Fibroblast of the aortic adventitia (primary cell): ENCODE data around the gene BHLHA9. TPM values are rescaled to one million over a fixed set of nuclear protein-coding genes. Genes with fewer than 3 reads are reported as not detected.
"Not testable (repeated sequence)": the region's sequence is repeated elsewhere in the genome, so short reads cannot be mapped to it uniquely, and the experiment has no call there.

Experiments
- DNase-seq: peaks from one replicate; pipeline ENCODE4 v3.0.0-alpha.2; 2010; ENCODE audit warnings: low read depth
- H3K4me3 ChIP-seq: 2 replicates; pipeline ENCODE4 v1.5.1; 2011; ENCODE audit warnings: low read depth, mild to moderate bottlenecking, control low read depth, low read length, moderate library complexity
- total RNA-seq: library from RNA; depleted of rRNA; stranded (reverse); fragments of >200 nt; gene quantifications from 2 replicates; pipeline ENCODE4 v1.2.3, GENCODE V29; 2012; ENCODE audit warnings: low replicate concordance
- TF ChIP-seq, protein P1 (sequence below): IDR thresholded peaks from 2 replicates; pipeline ENCODE4 v1.5.1; 2011; ENCODE audit warnings: mild to moderate bottlenecking, low read length, control low read depth, inconsistent platforms; ENCODE audit not compliant: insufficient read depth

BHLHA9 gene
- total RNA-seq, 1 donor = not detected

DNA sequence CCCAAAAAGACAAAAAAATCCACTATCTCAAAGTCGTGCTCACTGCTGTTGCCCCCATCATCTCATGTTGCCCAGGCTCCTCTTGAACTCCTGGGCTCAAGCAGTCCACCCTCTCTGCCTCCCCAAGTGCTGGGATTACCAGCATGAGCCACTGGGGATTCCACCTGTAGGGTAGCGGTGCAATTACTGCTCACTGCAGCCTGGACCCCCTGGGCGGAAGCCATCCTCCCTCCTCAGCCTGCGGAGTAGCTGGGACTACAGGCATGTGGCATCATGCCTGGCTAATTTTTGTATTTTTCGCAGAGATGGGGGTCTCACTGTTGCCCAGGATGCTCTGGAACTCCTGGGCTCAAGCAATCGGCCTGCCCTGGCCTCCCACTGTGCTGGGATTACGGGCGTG is 37.9 kb upstream of the BHLHA9 start:
- TF ChIP-seq, protein P1, sequence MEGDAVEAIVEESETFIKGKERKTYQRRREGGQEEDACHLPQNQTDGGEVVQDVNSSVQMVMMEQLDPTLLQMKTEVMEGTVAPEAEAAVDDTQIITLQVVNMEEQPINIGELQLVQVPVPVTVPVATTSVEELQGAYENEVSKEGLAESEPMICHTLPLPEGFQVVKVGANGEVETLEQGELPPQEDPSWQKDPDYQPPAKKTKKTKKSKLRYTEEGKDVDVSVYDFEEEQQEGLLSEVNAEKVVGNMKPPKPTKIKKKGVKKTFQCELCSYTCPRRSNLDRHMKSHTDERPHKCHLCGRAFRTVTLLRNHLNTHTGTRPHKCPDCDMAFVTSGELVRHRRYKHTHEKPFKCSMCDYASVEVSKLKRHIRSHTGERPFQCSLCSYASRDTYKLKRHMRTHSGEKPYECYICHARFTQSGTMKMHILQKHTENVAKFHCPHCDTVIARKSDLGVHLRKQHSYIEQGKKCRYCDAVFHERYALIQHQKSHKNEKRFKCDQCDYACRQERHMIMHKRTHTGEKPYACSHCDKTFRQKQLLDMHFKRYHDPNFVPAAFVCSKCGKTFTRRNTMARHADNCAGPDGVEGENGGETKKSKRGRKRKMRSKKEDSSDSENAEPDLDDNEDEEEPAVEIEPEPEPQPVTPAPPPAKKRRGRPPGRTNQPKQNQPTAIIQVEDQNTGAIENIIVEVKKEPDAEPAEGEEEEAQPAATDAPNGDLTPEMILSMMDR = no peak
- DNase-seq = no peak
- no peak overlapping the region for H3K4me3 ChIP-seq

DNA sequence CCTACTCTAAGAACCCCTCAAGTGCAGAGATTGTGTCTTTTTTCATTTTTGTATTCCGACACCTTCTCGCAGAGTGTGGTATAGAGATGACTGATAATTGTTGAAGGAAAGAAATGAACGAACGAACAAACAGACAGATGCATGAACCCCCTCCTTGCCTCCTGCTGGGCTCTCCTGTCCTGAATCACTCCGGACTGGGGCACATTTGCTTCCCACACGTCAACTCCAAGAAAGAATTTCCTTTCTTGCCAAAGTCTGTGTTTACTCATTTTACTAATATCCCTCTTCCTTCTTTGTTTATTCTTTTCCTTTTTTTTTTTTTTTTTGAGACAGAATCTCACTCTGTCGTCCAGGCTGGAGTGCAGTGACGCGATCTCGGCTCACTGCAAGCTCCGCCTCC is 37.5 kb upstream of the BHLHA9 start:
- peak; percentile 28 for DNase-seq
- TF ChIP-seq, protein P1 = no peak
- no peak overlapping the region for H3K4me3 ChIP-seq

DNA sequence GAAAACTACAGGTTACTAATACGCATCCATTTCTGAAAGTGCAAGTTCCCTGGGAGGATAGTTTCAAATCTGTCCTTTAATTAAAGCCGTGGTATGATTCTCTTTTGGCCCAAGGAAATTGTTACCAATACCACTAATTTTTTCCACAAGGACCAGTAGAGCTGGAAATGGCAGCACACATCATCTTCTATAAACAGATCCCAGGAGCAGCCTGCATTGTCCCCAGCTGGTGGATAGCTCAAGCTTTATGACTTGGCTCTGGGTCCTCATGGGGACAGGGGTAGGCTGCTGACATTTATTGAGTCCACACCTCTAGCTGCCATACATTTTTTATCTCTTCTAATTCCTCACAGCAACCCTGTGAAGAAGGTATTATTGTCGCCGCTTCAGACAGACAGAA is 35.8 kb upstream of the BHLHA9 start:
- H3K4me3 ChIP-seq = no peak overlapping the region
- DNase-seq = no peak
- TF ChIP-seq, protein P1 = no peak

DNA sequence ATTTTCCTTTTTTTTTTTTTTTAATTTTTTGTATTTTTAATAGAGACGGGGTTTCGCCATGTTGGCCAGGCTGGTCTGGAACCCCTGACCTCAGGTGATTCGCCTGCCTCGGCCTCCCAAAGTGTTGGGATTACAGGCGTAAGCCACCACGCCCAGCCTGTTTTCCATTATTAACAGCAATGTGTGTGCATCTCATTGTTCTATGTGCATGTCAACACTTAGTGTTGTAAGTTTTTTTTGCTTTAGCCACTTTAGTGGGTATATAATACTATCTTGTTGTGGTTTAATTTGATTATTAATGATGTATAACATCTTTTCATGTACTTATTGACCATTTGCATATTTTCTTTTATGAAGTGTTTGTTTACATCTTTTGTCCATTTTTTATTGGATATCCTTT is 32.8 kb upstream of the BHLHA9 start:
- no peak for DNase-seq
- TF ChIP-seq, protein P1 = no peak
- H3K4me3 ChIP-seq = no peak overlapping the region

DNA sequence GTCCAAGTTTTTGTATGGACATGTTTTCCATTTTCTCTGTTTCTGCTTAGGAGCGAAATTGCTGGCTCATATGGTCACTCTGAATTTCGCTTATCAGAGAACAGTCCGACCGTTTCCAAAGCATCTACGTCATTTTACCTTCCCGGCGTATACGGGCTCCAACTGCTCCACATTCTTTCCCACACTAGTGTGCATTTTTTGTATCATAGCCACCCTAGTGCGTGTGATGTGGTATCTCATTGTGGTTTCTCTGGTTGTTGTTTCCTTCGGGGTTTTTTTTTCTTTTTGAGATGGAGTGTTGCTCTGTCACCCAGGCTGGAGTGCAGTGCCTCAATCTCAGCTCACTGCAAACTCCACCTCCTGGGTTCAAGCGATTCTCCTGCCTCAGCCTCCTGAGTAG is 31.0 kb upstream of the BHLHA9 start:
- TF ChIP-seq, protein P1 = no peak
- no peak overlapping the region for H3K4me3 ChIP-seq
- peak; percentile 83 for DNase-seq

DNA sequence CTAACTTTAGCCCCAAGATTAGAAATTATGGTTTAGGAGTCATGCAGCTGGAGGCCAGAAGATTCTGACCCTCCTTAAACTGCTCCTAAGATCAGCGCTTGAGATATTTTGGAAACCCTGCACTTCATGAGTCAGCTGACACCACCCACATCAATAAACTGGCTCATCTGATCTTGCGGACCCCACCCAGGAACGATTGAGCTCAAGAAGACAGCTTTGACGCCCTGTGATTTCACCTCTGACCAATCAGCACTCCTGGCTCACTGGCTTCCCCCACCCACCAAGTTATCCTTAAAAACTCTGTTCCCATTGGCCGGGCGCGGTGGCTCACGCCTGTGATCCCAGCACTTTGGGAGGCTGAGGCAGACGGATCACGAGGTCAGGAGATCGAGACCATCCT is 29.8 kb upstream of the BHLHA9 start:
- not testable (repeated sequence) for H3K4me3 ChIP-seq
- peak; percentile 54 for DNase-seq

DNA sequence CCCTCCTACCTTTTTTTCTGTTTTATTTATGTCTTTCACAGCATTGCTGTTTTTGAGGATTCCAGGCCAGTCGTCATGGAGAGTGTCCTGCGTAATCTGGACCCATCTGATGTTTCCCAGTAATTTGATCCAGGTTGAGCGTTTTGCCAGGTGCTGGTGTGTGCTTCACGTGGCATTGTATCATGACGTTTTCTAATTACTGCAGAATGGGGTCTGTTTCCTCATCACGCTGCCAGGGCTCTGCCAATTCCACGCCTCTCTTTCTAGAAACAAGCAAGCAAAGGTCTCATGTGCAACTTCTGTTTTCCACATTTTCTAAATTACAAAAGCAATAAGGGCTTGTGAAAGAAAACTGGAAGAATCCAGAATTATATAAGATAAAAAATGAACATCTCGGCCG is 28.3 kb upstream of the BHLHA9 start:
- peak; percentile 84 for DNase-seq
- TF ChIP-seq, protein P1 = no peak
- H3K4me3 ChIP-seq = no peak overlapping the region
